Measurements from ENCODE around the gene CD209.

Gene CD209

DNA sequence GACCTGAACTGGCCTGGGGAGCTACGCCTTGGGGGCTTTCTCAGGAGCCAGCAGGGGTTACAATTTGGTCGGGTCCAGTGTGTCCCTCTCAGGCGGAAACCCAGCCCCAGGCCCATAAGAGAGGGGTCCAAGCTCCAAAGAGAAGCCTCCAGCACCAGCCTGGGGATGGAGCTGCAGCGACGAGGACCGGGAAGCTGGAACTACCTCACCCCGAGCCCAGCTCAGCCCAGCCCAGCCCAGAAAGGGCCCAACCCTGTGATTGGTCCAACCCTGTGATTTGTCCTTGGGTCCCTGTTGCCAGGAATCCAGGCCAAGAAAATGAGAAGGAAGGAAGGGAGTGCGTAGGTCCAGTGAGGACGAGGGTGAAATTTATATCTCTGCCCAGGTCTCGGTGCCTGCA is 39.8 kb upstream of the CD209 start:
- TF ChIP-seq POLR2AphosphoS5 (IDR thresholded peaks at IDR 0.05; ENCODE audit: low read depth, low read length) (no peak), SIN3A (IDR thresholded peaks at IDR 0.05; ENCODE audit: borderline replicate concordance, insufficient read depth, low read length) (no peak), FOXP2 (optimal IDR thresholded peaks at IDR 0.05; ENCODE audit: borderline replicate concordance, extremely low read depth, extremely low read length, insufficient read depth) (no peak), TAF1 (IDR thresholded peaks at IDR 0.05; ENCODE audit: borderline replicate concordance, insufficient read depth, low read length) (no peak)
- TF ChIP-seq, protein P1, sequence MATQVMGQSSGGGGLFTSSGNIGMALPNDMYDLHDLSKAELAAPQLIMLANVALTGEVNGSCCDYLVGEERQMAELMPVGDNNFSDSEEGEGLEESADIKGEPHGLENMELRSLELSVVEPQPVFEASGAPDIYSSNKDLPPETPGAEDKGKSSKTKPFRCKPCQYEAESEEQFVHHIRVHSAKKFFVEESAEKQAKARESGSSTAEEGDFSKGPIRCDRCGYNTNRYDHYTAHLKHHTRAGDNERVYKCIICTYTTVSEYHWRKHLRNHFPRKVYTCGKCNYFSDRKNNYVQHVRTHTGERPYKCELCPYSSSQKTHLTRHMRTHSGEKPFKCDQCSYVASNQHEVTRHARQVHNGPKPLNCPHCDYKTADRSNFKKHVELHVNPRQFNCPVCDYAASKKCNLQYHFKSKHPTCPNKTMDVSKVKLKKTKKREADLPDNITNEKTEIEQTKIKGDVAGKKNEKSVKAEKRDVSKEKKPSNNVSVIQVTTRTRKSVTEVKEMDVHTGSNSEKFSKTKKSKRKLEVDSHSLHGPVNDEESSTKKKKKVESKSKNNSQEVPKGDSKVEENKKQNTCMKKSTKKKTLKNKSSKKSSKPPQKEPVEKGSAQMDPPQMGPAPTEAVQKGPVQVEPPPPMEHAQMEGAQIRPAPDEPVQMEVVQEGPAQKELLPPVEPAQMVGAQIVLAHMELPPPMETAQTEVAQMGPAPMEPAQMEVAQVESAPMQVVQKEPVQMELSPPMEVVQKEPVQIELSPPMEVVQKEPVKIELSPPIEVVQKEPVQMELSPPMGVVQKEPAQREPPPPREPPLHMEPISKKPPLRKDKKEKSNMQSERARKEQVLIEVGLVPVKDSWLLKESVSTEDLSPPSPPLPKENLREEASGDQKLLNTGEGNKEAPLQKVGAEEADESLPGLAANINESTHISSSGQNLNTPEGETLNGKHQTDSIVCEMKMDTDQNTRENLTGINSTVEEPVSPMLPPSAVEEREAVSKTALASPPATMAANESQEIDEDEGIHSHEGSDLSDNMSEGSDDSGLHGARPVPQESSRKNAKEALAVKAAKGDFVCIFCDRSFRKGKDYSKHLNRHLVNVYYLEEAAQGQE (IDR thresholded peaks at IDR 0.05; ENCODE audit: insufficient read depth in 1 of 2, low read depth in 2 of 2, low read length in 2 of 2) = no peak

DNA sequence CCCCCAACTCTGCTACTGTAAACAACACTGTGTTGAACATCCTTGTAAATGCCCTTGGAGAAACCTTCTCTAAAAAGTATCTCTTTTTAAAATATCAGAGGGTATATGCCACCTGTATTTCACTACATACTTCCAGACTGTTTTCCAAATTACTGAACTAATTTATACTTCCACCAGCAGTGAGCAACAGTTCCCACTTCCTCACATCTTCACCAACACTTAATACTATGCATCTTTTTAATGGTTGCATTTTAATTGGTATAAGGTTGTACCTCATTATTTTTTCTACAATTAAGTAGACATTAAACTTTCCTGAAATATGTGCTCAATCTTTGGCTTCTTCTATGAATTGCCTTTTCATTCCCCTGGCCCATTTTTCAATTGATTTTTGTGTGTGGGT is 37.5 kb upstream of the CD209 start:
- TF ChIP-seq FOXP2 (optimal IDR thresholded peaks at IDR 0.05; ENCODE audit: borderline replicate concordance, extremely low read depth, extremely low read length, insufficient read depth) (no peak), SIN3A (IDR thresholded peaks at IDR 0.05; ENCODE audit: borderline replicate concordance, insufficient read depth, low read length) (no peak), POLR2AphosphoS5 (IDR thresholded peaks at IDR 0.05; ENCODE audit: low read depth, low read length) (no peak), TAF1 (IDR thresholded peaks at IDR 0.05; ENCODE audit: borderline replicate concordance, insufficient read depth, low read length) (no peak)
- TF ChIP-seq, protein P1 (IDR thresholded peaks at IDR 0.05; ENCODE audit: insufficient read depth in 1 of 2, low read depth in 2 of 2, low read length in 2 of 2) = no peak

DNA sequence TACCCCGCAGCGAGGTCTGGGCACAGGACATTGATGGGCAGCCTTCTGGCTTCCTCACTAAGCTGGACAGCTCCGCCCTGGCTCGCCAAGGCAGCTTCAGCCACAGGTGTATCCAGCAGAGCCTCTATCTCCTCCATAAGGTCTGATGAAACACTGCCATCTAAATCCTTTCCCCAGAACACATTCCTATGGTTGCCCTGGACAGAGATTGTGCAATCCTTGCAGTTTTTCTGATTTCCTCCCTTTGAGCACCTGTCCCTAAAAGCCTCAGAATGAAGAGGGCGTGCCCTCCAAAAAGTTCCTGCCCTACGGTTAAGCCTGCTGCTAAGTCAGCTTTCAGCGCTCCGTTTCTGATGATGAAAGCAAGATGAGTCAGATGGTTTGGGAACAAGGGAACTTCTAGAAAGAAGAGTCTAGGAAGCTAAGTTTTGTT is 36.7 kb upstream of the CD209 start:
- no peak for TF ChIP-seq SIN3A (IDR thresholded peaks at IDR 0.05; ENCODE audit: borderline replicate concordance, insufficient read depth, low read length)
- TF ChIP-seq, protein P1 (IDR thresholded peaks at IDR 0.05; ENCODE audit: insufficient read depth in 1 of 2, low read depth in 2 of 2, low read length in 2 of 2) = peak; percentile 74 to 86

DNA sequence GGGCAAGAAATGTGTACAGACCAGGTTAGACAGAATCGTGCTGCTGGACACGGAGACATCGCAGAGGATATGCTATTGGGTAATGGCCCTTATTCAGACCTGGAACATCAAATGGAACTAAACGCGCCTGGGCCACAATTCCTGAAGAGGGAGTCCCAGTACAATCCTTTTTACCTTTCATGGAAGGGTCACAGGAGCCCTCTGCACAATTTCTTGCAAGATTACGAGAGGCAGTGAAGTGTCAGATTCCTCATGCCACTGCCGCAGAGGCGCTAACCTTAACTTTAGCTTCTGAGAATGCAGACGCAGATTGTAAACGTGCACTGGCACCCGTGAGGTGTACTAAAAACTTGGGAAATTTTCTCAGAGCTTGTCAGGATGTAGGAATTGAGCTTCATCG is 33.8 kb upstream of the CD209 start:
- TF ChIP-seq POLR2AphosphoS5 (IDR thresholded peaks at IDR 0.05; ENCODE audit: low read depth, low read length) = no peak
- no peak for TF ChIP-seq SIN3A (IDR thresholded peaks at IDR 0.05; ENCODE audit: borderline replicate concordance, insufficient read depth, low read length)
- TF ChIP-seq FOXP2 (optimal IDR thresholded peaks at IDR 0.05; ENCODE audit: borderline replicate concordance, extremely low read depth, extremely low read length, insufficient read depth) = no peak
- no peak for TF ChIP-seq TAF1 (IDR thresholded peaks at IDR 0.05; ENCODE audit: borderline replicate concordance, insufficient read depth, low read length)
- TF ChIP-seq, protein P1 (IDR thresholded peaks at IDR 0.05; ENCODE audit: insufficient read depth in 1 of 2, low read depth in 2 of 2, low read length in 2 of 2) = no peak

Data from PFSK-1 (cell line).